ENCODE measurements around the gene PTPN18. TPM values are rescaled to one million over a fixed set of nuclear protein-coding genes. Genes with fewer than 3 reads are reported as not detected.

The PTPN18 gene
- total and polyA plus RNA-seq, 2 donors (not counting 1 experiment from before 2014, with no cell fraction given): 91.0 to 102 TPM

GRCh38 chr2:130375291-130376266 lies 19.7 kb downstream of the PTPN18 start:
- Histone ChIP-seq H4K20me1 (ENCODE audit: control insufficient read depth, insufficient read depth, low read length, poor library complexity, severe bottlenecking) (peaks cover 48% of the 10 kb centered on the region), H3K27me3 (replicated peaks in 1 of 4; ENCODE audit: control extremely low read depth in 1 of 4, control insufficient read depth in 3 of 4, insufficient read depth in 4 of 4, low read length in 3 of 4) (no peaks in the 10 kb centered on the region), H2AFZ (ENCODE audit: insufficient read depth, low read depth, low read length, poor library complexity, severe bottlenecking) (no peak overlapping the region), H3K79me2 (ENCODE audit: control insufficient read depth, insufficient read depth, low read length) (peaks cover 61% of the 10 kb centered on the region), H3K9me3 (ENCODE audit: control extremely low read depth in 1 of 3, control insufficient read depth in 2 of 3, insufficient read depth in 1 of 3, low read length in 2 of 3) (peaks cover 0 to 3% (median 0%) of the 10 kb centered on the region in 3 donors), H3K27ac (ENCODE audit: low read length in 2 of 2) (peak overlapping the region in 1 of 2 donors; percentile 67), H3K9ac (ENCODE audit: low read length) (no peak overlapping the region), H3K36me3 (replicated peaks in 1 of 2; ENCODE audit: control extremely low read depth in 1 of 2, control insufficient read depth in 1 of 2, extremely low read depth in 1 of 2, insufficient read depth in 2 of 2, low read length in 1 of 2) (peaks cover 0 to 12% of the 10 kb centered on the region in 2 experiments), H3K4me1 (ENCODE audit: control insufficient read depth in 2 of 2, insufficient read depth in 2 of 2, low read length in 2 of 2) (peaks cover 48 to 80% of the 10 kb centered on the region in 2 donors), H3K4me3 (ENCODE audit: control extremely low read depth in 1 of 5, extremely low read depth in 1 of 5, insufficient read depth in 1 of 5, low read depth in 2 of 5, low read length in 4 of 5) (no peak overlapping the region), H3K4me2 (replicated peaks; ENCODE audit: low read depth, low read length, poor library complexity, severe bottlenecking) (no peak overlapping the region)
- TF ChIP-seq CTCF (IDR thresholded peaks at IDR 0.05) (no peak), EZH2 (IDR thresholded peaks at IDR 0.05; ENCODE audit: borderline replicate concordance, insufficient read depth, low read depth, low read length, poor library complexity, severe bottlenecking) (no peak)
- 96% methylated on average over 15 of the region's 19 CpGs for WGBS (ENCODE audit: insufficient coverage)
- ATAC-seq (ENCODE audit: low read depth) (no peak), DNase-seq (no peak)
- CTCF ChIA-PET: interaction anchor here (3.5 to 6.7 kb wide), 2 partner anchors 9 to 33 kb away, joined by 25 to 61 read pairs; partner anchors contain the start of gene IMP4
- H3K4me1 Mint-ChIP-seq: peaks cover 84% of the 10 kb centered on the region
- H3K27ac Mint-ChIP-seq: peak overlapping the region; percentile 91
- POLR2A ChIA-PET: interaction anchor here (0.7 to 3.0 kb wide), 2 partner anchors 33 kb away, joined by 3 to 12 read pairs; partner anchors contain the start of gene IMP4
- H3K9me3 Mint-ChIP-seq (ENCODE audit: insufficient read depth): no peaks in the 10 kb centered on the region
- H3K4me3 Mint-ChIP-seq: peak overlapping the region; percentile 81
- H3K27me3 Mint-ChIP-seq: no peaks in the 10 kb centered on the region
- intact Hi-C loops (cut with micrococcal nuclease): no loop called here
